Upper lobe of left lung (tissue), 4 donors: ENCODE results near the gene CCDC12.

Experiments used
- CTCF ChIP-seq, 6 experiments: fragments of 450-650 bp in 4 of 6; fragments of 200-600 bp in 2 of 6; sonication (generic) in 2 of 6; IDR thresholded peaks; one replicate each; pipeline ENCODE4 v1.5.1; 2016 to 2019; ENCODE audit warnings: antibody characterized with exemption in 6 of 6
- EP300 ChIP-seq, 4 donors: sonication (generic); formaldehyde crosslinking; IDR thresholded peaks; one replicate each; pipeline ENCODE4 v1.5.1; 2017; ENCODE audit warnings: antibody characterized with exemption in 4 of 4, control low read depth in 2 of 4
- POLR2AphosphoS5 ChIP-seq, 2 donors: sonication (generic); formaldehyde crosslinking; IDR thresholded peaks; one replicate each; pipeline ENCODE4 v1.5.1; 2017; ENCODE audit warnings: antibody characterized with exemption in 2 of 2

GRCh38 chr3:46981932-46982471 is 5.5 kb upstream of the CCDC12 start:
- TF ChIP-seq EP300 (IDR thresholded peaks at IDR 0.05) (no peak), CTCF (IDR thresholded peaks at IDR 0.05) (no peak), POLR2AphosphoS5 (IDR thresholded peaks at IDR 0.05) (no peak)
